ENCODE measurements around the gene SUN5. TPM values are rescaled to one million over a fixed set of nuclear protein-coding genes. Genes with fewer than 3 reads are reported as not detected.

SUN5 gene
- total RNA-seq, 1 experiment from 2014 or later: not detected

DNA sequence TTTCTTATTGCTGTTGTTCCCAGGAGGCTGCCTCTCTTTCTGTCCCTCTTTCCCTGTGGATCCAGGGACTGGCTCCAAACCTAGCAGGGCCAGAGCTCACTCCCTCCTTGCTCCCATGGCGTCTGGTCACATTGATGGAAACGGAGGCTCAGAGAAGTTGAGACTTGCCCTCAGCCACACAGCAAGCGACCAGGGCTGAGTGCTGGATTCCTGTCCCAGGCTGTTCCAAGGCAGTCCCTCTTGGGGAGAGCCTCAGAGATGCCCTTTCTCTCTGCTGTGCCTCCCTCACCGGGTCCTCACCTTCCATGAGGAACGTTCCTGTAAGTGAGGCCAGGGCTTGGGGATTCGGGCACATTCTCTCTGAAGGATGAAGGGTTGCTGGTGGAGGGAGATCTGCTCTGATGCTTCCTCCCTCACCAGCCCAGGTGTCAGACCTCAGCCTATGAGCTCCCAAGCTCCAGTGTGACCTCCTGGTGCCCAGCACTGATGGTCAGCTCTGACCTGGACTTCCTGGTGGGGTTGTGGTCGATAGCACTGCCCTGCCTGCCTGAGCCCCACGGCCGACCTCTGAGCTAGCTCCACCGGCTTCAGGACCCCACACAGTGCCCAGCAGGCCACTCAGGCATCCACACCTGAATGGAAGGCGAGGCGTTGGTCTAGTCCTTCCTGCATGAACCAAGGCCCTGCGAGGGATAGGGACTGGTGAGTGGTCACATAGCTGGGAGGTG lies 26.8 kb downstream of the SUN5 start:
- Mint-ChIP-seq H3K27me3 (ENCODE audit: low read depth) (no peaks in the 10 kb centered on the region), H3K36me3 (peaks cover 9% of the 10 kb centered on the region; the same call in 1 of the 2 replicates), H3K9me3 (peaks cover 12% of the 10 kb centered on the region), H3K27ac (no peak overlapping the region), H3K4me3 (no peak overlapping the region), H3K4me1 (peaks cover 22% of the 10 kb centered on the region; the same call in 1 of the 2 replicates)
- ChIA-PET POLR2A (no interaction called here), CTCF (interaction anchor here (1.2 to 3.0 kb wide), 2 partner anchors 18 to 75 kb away, joined by 5 to 16 read pairs; no protein-coding TSS in a partner anchor)
- DNase-seq (ENCODE audit: low spot score) (peak; percentile 6), ATAC-seq (no peak)
- TF ChIP-seq ZBTB21 (CRISPR knock-in tag; IDR thresholded peaks at IDR 0.05; ENCODE audit: borderline replicate concordance): no peak
- no peak for TF ChIP-seq SMAD3 (CRISPR knock-in tag; IDR thresholded peaks at IDR 0.05; ENCODE audit: borderline replicate concordance)
- TF ChIP-seq, protein P1, sequence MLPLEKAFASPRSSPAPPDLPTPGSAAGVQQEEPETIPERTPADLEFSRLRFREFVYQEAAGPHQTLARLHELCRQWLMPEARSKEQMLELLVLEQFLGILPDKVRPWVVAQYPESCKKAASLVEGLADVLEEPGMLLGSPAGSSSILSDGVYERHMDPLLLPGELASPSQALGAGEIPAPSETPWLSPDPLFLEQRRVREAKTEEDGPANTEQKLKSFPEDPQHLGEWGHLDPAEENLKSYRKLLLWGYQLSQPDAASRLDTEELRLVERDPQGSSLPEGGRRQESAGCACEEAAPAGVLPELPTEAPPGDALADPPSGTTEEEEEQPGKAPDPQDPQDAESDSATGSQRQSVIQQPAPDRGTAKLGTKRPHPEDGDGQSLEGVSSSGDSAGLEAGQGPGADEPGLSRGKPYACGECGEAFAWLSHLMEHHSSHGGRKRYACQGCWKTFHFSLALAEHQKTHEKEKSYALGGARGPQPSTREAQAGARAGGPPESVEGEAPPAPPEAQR (CRISPR knock-in tag; IDR thresholded peaks at IDR 0.05): no peak
- TF ChIP-seq, protein P2, sequence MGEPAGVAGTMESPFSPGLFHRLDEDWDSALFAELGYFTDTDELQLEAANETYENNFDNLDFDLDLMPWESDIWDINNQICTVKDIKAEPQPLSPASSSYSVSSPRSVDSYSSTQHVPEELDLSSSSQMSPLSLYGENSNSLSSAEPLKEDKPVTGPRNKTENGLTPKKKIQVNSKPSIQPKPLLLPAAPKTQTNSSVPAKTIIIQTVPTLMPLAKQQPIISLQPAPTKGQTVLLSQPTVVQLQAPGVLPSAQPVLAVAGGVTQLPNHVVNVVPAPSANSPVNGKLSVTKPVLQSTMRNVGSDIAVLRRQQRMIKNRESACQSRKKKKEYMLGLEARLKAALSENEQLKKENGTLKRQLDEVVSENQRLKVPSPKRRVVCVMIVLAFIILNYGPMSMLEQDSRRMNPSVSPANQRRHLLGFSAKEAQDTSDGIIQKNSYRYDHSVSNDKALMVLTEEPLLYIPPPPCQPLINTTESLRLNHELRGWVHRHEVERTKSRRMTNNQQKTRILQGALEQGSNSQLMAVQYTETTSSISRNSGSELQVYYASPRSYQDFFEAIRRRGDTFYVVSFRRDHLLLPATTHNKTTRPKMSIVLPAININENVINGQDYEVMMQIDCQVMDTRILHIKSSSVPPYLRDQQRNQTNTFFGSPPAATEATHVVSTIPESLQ (CRISPR knock-in tag; IDR thresholded peaks at IDR 0.05): no peak
- no peak for TF ChIP-seq ATF1 (CRISPR knock-in tag; IDR thresholded peaks at IDR 0.05)
- TF ChIP-seq, protein P3, sequence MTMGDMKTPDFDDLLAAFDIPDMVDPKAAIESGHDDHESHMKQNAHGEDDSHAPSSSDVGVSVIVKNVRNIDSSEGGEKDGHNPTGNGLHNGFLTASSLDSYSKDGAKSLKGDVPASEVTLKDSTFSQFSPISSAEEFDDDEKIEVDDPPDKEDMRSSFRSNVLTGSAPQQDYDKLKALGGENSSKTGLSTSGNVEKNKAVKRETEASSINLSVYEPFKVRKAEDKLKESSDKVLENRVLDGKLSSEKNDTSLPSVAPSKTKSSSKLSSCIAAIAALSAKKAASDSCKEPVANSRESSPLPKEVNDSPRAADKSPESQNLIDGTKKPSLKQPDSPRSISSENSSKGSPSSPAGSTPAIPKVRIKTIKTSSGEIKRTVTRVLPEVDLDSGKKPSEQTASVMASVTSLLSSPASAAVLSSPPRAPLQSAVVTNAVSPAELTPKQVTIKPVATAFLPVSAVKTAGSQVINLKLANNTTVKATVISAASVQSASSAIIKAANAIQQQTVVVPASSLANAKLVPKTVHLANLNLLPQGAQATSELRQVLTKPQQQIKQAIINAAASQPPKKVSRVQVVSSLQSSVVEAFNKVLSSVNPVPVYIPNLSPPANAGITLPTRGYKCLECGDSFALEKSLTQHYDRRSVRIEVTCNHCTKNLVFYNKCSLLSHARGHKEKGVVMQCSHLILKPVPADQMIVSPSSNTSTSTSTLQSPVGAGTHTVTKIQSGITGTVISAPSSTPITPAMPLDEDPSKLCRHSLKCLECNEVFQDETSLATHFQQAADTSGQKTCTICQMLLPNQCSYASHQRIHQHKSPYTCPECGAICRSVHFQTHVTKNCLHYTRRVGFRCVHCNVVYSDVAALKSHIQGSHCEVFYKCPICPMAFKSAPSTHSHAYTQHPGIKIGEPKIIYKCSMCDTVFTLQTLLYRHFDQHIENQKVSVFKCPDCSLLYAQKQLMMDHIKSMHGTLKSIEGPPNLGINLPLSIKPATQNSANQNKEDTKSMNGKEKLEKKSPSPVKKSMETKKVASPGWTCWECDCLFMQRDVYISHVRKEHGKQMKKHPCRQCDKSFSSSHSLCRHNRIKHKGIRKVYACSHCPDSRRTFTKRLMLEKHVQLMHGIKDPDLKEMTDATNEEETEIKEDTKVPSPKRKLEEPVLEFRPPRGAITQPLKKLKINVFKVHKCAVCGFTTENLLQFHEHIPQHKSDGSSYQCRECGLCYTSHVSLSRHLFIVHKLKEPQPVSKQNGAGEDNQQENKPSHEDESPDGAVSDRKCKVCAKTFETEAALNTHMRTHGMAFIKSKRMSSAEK (CRISPR knock-in tag; IDR thresholded peaks at IDR 0.05; ENCODE audit: borderline replicate concordance): no peak
- TF ChIP-seq, protein P4, sequence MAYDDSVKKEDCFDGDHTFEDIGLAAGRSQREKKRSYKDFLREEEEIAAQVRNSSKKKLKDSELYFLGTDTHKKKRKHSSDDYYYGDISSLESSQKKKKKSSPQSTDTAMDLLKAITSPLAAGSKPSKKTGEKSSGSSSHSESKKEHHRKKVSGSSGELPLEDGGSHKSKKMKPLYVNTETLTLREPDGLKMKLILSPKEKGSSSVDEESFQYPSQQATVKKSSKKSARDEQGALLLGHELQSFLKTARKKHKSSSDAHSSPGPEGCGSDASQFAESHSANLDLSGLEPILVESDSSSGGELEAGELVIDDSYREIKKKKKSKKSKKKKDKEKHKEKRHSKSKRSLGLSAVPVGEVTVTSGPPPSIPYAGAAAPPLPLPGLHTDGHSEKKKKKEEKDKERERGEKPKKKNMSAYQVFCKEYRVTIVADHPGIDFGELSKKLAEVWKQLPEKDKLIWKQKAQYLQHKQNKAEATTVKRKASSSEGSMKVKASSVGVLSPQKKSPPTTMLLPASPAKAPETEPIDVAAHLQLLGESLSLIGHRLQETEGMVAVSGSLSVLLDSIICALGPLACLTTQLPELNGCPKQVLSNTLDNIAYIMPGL (CRISPR knock-in tag; IDR thresholded peaks at IDR 0.05): no peak
- TF ChIP-seq, protein P5, sequence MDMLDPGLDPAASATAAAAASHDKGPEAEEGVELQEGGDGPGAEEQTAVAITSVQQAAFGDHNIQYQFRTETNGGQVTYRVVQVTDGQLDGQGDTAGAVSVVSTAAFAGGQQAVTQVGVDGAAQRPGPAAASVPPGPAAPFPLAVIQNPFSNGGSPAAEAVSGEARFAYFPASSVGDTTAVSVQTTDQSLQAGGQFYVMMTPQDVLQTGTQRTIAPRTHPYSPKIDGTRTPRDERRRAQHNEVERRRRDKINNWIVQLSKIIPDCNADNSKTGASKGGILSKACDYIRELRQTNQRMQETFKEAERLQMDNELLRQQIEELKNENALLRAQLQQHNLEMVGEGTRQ (CRISPR knock-in tag; IDR thresholded peaks at IDR 0.05): no peak
- no peak for TF ChIP-seq ZNF416 (CRISPR knock-in tag; IDR thresholded peaks at IDR 0.05)
- no peak for TF ChIP-seq ZNF121 (CRISPR knock-in tag; IDR thresholded peaks at IDR 0.05)
- TF ChIP-seq ZNF671 (CRISPR knock-in tag; IDR thresholded peaks at IDR 0.05): no peak
- TF ChIP-seq TCF7 (CRISPR knock-in tag; IDR thresholded peaks at IDR 0.05; ENCODE audit: low read depth): no peak
- TF ChIP-seq, protein P6, sequence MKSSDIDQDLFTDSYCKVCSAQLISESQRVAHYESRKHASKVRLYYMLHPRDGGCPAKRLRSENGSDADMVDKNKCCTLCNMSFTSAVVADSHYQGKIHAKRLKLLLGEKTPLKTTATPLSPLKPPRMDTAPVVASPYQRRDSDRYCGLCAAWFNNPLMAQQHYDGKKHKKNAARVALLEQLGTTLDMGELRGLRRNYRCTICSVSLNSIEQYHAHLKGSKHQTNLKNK (CRISPR knock-in tag; IDR thresholded peaks at IDR 0.05): no peak
- no peak for TF ChIP-seq NFATC4 (CRISPR knock-in tag; IDR thresholded peaks at IDR 0.05)
- TF ChIP-seq, protein P7, sequence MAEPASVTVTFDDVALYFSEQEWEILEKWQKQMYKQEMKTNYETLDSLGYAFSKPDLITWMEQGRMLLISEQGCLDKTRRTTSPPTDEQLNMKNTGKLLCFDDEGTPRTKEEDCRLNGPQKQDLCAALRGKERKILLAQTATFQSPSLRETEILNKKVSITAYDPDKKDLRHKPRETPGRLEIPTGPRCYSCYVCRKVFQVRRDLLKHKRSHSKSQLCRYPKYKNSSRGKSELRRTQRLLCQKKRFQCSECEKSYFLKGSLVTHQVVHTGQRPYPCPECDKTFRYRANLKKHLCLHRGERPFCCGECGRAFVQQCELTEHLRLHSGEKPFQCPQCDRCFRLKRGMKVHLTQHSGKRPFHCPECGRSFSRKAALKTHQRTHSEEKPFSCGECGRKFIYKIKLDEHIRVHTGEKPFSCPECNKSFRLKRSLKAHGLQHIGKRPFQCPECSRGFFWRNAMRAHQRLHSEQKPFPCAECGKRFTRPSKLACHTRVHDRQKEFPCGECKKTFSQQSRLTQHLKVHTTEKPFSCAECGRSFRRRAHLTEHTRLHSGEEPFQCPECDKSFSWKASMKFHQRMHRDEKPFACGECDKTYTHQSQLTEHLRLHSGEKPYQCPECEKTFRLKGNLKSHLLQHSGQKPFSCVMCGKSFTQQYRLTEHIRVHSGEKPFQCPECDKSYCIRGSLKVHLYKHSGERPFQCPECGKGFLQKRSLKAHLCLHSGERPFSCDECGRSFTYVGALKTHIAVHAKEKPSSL (CRISPR knock-in tag; conservative IDR thresholded peaks at IDR 0.05): no peak
- TF ChIP-seq PRRX2 (CRISPR knock-in tag; IDR thresholded peaks at IDR 0.05): no peak
- TF ChIP-seq, protein P8, sequence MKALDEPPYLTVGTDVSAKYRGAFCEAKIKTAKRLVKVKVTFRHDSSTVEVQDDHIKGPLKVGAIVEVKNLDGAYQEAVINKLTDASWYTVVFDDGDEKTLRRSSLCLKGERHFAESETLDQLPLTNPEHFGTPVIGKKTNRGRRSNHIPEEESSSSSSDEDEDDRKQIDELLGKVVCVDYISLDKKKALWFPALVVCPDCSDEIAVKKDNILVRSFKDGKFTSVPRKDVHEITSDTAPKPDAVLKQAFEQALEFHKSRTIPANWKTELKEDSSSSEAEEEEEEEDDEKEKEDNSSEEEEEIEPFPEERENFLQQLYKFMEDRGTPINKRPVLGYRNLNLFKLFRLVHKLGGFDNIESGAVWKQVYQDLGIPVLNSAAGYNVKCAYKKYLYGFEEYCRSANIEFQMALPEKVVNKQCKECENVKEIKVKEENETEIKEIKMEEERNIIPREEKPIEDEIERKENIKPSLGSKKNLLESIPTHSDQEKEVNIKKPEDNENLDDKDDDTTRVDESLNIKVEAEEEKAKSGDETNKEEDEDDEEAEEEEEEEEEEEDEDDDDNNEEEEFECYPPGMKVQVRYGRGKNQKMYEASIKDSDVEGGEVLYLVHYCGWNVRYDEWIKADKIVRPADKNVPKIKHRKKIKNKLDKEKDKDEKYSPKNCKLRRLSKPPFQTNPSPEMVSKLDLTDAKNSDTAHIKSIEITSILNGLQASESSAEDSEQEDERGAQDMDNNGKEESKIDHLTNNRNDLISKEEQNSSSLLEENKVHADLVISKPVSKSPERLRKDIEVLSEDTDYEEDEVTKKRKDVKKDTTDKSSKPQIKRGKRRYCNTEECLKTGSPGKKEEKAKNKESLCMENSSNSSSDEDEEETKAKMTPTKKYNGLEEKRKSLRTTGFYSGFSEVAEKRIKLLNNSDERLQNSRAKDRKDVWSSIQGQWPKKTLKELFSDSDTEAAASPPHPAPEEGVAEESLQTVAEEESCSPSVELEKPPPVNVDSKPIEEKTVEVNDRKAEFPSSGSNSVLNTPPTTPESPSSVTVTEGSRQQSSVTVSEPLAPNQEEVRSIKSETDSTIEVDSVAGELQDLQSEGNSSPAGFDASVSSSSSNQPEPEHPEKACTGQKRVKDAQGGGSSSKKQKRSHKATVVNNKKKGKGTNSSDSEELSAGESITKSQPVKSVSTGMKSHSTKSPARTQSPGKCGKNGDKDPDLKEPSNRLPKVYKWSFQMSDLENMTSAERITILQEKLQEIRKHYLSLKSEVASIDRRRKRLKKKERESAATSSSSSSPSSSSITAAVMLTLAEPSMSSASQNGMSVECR (CRISPR knock-in tag; IDR thresholded peaks at IDR 0.05; ENCODE audit: borderline replicate concordance): no peak
